MV-4-11 (cell line): Measurements from ENCODE around the gene SERPINI2.
A peak's percentile ranks its signal among the peaks of the same experiment; 100 is the strongest.
"Not testable (repeated sequence)": the region's sequence is repeated elsewhere in the genome, so short reads cannot be mapped to it uniquely, and the experiment has no call there.

ENCODE experiments used
- DNase-seq: peaks from one replicate; lab custom pipeline; 2025; lab: John Stamatoyannopoulos, UW

Gene SERPINI2

GRCh38 chr3:167450195-167450594, 23.6 kb downstream of the SERPINI2 start:
- DNase-seq = peak; percentile 89

DNA sequence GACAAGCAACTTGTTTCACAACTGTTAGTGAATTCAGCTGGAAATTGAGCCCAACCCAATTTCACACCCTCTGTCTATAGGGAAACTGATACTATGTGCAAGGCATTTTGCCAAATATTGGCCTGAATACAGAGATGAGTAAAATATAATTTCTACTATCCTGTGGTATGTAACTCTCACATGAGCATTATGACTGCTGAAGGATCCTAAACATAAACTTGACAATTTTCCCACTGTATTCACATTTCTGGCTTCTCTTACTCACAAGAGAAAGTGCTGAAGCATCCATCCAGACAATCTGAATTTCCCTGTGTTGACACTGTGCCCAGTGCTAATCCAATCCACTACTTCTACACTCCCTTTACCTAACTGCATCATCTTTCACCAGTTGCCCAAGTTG, 28.4 kb downstream of the SERPINI2 start:
- DNase-seq = no peak

DNA sequence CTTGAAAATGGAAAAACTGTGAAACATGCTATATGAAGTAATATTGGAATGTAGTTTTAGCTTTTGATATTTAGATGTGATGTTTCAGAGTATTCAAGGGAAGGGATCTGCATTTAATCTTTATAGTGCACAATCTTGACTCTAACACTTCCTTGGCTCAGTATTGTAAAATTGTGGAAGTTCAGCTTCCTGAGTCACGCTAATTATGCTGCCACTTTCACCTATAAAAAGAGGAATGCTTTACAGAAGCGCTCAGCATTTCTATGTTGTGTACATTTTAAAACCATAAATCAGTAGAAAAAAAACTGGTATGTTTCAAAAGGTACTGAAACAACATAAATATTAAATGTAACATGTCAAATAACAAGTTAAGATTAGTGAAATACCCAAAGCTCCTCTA, 32.6 kb downstream of the SERPINI2 start:
- no peak for DNase-seq

- peak; percentile 11 for DNase-seq
Measured at GRCh38 chr3:167437428-167438139, 36.3 kb downstream of the SERPINI2 start.

DNA sequence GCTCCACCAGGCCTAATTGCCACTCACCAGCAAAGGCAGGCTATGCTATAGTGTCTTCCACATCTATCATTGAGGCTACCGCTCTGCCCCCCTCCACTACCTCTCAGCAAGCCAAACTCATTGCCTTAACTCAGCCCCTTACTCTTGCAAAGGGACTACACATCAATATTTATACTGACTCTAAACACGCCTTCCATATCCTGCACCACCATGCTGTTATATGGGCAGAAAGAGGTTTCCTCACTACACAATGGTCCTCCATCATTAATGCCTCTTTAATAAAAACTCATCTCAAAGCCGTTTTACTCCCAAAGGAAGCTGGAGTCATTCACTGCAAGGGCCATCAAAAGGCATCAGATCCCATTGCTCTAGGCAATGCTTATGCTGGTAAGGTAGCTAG, 46.9 kb downstream of the SERPINI2 start:
- DNase-seq = not testable (repeated sequence)

DNA sequence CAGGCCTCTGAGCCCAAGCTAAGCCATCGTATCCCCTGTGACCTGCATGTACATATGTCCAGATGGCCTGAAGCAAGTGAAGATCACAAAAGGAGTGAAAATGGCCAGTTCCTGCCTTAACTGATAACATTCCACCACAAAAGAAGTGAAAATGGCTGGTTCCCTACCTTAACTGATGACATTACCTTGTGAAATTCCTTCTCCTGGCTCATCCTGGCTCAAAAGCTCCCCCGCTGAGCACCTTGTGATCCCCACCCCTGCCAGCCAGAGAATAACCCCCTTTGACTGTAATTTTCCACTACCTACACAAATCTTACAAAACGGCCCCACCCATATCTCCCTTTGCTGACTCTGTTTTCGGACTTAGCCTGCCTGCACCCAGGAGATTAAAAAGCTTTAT, 51.4 kb downstream of the SERPINI2 start:
- not testable (repeated sequence) for DNase-seq

DNA sequence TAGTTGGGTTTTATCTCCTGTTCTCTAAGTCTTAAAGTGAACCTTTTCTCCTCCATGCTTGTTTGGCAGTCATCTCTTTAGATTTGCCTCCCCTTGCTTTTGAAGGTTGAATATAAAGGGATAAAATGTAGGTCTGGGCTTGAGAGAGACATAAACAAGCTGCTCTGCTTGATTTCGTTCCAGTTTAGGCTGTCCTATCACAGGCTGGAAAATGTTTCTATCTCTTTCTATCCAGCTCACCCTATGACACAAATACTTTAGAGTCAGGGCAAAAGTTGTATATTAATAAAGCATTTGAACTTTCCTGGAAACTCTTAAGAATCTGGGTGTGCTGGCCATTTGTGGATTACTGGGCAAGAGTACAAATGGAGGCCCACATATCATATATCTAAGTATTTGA, 64.2 kb downstream of the SERPINI2 start:
- DNase-seq = no peak

- DNase-seq = peak; percentile 56
Measured at GRCh38 chr3:167406876-167407492, 66.9 kb downstream of the SERPINI2 start.

- no peak for DNase-seq
Measured at GRCh38 chr3:167397826-167398225, 76.0 kb downstream of the SERPINI2 start.

DNA sequence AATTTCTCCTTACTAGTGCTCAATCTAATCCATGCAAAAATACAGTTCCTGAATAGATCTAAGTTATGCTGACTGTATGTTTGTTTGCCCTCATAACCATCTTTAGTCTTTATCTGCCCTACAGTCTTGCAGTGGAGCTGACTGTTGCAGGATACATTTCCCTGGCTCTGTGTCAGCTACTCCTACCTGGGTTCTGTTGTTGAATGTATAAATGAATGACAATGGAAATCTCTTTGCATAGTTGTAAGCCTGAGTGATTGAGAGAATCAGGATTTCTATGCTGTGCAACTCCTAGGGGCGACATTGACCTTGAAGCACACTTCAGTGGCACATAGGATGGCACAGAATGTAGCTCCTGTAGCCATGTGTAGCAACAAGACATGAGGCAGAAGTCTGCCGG, 77.8 kb downstream of the SERPINI2 start:
- DNase-seq = no peak

DNA sequence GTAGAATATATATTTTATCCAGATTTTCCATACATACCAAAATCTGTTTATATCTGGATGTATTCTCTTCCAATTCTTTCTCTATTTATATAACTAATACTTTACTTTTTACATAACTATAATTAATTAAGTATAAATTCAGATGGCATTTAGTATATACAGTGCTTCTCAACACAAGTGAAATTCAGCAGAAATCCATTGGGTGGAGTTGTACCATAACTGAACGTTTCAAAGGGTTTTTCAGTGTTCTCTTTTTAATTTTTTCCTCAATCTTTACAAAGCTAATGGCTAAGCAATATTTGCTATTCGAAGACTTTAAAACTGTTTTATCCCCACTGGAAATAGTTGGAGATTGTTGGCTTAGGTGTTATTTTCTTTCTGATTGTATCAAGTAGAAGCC, 79.8 kb downstream of the SERPINI2 start:
- no peak for DNase-seq
